ENCODE measurements around the gene SYNDIG1.
"Not testable (repeated sequence)": the region's sequence is repeated elsewhere in the genome, so short reads cannot be mapped to it uniquely, and the experiment has no call there.

Gene SYNDIG1

DNA sequence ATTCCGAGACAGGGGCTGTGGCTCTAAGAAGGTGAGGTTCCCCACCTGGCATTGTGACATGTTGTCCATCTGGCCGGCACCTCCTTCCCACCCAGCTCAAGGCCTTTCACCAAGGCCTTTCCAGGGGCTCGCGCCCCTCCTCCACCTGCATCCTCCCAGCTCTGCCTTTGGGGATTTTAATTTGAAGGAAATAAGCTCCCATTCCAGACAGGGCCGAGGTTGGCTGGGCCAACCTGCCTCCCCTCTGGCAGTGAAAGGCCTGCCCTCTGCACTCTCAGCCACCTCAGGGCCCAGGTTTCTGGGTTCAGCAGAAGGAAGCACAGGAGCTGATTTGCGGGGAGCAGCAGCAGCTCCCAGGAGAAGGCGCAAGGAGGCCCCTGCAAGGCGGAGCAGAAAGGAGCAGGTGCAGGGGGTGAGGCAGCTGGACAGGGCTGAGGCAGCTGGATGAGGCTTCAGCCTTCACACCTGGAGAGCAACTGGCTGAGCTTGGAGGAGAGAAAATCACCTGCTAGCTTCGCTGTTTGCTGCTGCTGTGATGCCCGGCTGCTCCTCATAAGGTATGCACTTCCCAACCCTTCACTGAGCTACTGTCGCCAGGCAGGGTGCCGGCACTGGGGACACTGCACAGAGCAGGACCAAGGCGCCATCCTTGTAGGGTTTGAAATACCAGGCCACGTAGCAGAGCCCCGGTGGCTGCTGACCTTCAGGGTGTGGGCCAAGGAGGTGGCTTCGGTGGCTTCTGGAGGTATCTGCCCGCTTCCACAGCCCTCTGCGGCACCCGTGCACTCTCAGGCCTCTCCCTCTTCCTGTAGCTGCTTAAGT lies 147.0 kb downstream of the SYNDIG1 start:
- DNase-seq, result no peak

DNA sequence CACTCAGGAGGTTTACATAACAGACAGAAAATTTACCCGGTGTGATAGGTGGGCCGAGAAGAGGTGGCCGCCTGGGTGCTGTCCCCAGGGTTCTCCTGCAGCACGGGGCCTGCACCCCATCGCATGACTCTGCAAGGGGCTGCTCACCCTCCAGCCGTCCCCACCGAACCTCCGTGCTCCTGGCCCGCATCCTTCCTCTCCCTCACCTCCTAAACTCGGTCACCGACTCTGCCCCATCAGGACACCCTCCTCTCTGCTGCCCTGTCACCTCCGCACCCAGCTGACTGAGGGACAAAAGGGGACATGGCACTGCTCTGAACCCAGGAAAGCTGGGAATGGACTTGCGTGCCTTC lies 147.6 kb downstream of the SYNDIG1 start:
- DNase-seq, result no peak

DNA sequence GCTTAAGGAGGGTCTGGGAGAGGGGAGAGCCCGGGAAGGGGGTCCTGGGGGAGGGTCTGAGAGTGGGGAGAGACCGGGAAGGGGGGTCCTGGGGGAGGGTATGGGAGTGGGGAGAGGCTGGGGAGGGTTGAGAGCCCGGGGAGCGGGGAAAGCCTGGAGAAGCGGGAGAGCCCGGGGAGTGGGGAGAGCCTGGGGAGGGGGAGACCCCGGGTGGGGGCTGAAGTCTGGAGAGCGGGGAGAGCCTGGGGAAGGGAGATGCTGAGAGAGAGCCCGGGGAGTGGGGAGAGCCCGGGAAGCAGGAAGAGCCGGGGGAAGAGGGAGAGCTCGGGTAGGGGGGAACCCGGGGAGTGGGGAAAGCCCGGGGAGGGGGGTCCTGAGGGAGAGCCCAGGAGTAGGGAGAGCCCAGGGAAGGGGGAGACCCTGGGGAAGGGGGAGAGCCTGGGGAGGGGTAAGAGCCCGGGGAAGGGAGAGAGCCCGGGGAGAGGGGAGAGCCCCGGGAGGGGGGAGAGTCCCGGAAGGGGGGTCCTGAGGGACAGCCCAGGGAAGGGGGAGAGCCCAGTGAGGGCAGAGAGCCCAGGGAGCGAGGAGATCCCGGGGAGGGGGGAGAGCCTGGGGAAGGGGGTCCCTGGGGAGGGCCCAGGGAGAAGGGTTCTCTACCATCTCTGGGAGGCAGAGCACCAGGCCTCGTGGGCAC lies 148.5 kb downstream of the SYNDIG1 start:
- no peak for DNase-seq

DNA sequence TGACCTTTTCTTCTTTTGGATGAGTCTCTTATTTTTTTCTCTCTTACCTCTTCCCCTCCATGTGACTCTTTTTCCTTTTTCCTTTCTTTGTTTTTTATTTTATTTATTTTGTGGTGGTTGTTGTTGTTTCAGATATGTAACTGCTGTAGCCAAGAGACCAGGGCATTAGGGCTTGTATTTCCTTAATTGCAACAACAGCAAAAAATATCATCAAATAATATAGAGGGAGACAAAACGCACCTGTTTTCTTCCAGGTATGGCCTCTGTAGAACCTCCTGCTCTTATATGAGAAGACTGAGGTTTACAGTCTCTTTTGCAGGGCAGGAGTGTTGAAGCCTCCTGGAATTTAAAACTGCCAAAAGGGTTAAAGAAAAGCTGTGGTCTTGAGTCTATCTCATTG lies 149.3 kb downstream of the SYNDIG1 start:
- DNase-seq, result no peak

DNA sequence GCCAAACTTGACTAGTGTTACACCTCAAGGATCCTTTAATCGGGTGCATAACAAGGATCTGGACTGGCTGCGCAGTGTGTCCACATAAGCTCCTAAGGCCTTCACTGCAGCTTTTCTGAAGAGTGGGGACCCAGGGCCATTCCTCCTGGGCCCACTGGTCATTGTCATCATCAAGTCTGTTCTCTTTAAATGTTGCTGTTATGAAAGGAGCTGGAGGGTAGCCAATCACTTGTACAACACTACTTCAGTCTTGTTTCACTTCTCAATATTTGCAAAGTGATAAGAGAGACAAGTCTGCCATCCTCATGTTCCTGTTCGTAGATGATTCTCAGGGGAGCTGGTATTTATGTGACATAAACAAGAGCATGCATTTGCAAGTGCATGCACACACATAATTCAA lies 149.8 kb downstream of the SYNDIG1 start:
- no peak for DNase-seq

DNA sequence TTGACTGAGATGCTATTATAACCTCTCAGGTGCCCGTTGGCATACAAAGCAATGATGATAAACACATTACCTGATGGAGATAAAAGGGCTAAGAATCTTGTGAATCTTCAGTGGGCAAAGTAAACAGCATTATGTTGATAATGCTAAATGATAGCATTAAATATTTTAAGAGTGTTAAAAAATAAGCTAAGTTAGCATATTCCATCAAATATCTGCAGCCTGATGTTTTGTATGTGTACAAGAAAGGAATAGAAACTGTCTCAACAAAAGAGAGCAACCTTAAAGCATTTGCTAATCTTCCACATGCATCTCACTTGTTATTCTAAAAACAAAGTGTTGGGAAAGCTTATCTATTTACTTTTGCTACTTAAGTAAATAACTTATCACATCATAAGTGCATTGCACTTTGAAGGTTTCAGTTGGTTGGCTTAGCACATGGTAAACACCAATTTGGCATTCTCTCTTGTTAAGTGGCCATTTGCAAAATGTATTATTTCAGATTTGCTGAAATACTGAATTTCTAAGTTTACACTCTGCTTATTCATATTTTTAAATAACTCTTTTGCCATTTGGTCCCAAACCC lies 151.6 kb downstream of the SYNDIG1 start:
- DNase-seq, result no peak

DNA sequence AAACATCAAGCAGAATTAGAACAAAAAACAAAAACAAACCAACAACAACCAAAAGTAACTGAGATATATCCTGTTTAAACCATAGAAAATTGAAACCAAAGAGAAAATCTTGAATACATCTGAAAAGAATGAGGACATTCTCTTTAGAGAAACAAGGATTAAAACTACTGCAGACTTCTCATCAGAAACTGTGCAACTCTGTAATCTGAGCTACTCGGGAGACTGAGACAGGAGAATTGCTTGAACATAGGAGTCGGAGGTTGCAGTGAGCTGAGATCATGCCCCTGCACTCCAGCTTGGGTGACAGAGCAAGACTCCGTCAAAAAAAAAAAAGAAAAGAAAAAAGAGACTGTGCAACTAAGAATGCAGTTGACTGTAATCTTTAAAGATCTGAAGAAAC lies 153.4 kb downstream of the SYNDIG1 start:
- DNase-seq, result no peak

DNA sequence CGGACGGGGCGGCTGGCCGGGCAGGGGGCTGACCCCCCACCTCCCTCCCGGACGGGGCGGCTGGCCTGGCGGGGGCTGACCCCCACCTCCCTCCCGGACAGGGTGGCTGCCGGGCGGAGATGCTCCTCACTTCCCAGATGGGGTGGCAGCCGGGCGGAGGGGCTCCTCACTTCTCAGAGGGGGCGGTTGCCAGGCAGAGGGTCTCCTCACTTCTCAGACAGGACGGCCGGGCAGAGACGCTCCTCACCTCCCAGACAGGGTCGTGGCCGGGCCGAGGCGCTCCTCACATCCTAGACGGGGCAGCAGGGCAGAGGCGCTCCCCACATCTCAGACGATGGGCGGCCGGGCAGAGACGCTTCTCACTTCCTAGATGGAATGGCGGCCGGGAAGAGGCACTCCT lies 156.7 kb downstream of the SYNDIG1 start:
- DNase-seq, result not testable (repeated sequence)

DNA sequence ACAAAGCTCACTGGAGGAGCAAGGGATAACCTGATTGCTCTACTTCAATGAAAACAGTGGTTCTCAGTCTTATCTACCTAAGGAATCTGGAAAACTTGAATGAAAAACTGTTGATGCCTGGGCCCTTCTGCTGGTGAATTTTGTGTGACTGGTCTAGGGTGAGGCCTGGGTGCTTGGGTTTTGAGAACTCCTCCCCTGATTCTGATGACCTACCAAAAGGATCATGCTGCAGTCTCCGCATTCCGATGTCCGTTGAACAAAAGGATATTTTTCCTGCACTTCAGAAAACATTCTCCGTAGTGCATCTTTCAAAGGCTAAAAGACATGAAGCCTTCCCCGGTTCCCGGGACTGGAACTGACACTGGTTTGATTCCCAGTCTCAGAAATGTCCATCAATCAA lies 157.9 kb downstream of the SYNDIG1 start:
- no peak for DNase-seq

DNA sequence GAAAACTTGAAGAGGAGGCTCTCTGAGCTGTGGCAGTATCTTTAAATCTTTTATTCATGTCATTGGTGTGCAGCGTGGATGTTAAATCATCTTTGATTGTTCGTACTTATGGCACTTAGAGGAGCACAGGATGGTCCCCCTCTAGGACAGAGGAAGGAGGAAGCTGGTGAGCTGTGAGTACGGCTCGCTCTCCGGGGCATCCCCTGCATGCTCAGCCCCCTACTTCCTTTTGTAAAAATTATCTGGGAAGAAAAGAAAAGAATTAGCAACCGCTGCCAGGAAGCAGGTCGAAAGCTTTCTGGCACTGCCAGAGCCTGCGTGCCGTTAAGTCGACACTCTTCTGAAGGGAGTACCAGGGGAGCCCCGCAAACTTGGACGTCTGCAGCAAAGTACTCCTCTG lies 158.5 kb downstream of the SYNDIG1 start:
- DNase-seq, result no peak

DNA sequence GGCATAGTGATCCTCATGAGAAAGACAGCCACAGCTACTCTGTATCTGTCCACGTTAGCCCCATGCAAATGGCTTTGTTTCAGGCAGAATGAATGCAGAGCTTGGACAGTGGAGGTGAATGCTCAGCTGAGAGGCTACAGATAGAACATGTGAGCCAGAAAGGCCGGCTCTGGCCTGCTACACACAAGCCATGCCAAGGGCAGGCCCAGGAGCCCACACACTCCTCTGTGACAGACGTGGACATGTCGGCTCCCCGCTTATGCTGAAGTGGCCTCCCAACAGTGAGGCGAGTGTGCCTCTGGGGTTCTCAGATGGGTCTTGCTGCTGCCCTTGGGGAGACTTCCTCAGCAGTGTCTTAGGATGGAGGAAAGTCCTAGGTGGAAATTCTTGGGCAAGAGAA lies 159.6 kb downstream of the SYNDIG1 start:
- no peak for DNase-seq

DNA sequence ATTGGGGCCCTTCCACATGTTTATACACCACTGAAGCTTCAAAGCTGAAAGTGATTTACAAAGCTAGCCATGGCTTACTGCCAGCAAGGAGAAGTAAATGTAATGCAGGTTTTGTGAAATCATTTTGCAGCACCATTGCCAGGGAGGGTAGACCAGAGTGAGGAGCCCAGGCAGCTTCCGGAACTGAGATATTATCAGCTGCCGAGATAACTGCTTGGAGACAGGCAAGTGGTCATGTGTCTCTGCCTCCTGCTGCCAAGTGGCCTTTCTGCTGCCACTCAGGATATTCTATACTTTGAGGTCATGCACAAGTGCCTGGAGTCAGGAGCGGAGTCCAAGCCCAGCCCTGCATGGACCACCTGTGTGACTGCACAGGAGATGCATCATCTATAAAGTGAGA lies 160.2 kb downstream of the SYNDIG1 start:
- no peak for DNase-seq

DNA sequence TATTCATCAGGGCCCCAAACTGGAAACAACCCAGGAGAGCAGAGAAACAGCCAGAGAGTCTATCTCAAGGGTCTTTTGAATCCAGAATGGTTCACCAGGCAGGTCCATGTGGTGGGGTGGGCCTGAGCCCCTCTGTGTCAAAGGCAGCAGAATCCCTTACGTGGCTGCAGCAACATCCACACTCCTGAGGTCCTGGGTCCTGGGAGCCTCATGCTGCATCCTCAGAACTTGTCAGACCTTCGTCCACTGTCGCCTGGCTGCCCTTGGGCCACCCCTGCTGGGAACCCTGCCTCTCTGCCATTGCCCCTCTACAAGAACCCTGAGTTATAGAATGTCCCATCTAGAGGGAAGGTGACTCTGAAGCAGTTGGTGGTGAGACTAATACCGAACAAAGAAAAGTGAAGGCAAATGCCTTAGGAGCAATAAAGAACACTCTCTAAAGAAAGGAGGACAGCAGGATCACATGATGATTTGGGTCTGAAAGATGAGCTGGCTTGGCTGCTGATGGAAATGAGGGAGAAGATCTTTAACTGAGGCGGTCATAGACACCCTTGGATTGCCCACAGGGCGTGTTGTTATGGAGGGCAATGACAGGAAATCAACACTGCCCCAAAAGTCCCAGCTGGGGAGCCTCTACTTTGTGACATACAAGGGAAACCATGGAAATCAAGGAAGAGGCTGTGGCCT lies 161.2 kb downstream of the SYNDIG1 start:
- no peak for DNase-seq

DNA sequence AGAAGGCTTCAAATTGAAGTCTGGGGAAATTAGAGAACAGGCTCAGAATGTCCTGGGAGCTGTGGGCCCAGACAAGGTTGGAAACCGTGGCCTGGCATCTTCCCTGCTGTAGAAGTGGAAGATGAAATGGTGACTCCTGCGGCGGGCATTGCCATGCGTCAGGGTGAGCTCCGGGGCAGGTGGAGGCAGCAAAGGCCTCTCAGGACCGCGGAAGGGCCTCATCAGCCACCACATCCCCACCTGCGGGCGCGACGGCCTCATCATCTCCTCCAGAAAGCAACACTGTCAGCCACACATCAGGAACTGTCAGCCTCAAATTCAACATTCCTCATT lies 161.7 kb downstream of the SYNDIG1 start:
- DNase-seq, result no peak

DNA sequence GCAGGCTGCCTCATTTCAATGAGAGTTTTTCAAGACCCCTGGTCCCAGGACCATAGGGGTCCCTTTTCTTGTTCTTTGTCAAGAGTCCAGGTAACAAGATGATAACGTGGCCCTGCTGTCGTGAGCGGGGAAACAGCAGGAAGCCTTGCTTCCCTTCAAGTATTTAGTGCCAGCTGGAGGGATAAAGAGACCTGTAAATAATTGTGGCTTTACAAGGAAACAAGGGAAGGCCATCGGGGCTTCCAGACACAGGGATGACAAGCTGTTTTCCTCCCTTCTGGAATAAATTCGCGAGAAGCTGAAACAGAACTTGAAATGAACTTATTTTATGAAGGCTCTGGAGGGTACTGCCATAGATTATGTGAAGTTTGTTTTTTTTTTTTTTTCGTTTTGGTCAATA lies 163.2 kb downstream of the SYNDIG1 start:
- DNase-seq, result no peak

DNA sequence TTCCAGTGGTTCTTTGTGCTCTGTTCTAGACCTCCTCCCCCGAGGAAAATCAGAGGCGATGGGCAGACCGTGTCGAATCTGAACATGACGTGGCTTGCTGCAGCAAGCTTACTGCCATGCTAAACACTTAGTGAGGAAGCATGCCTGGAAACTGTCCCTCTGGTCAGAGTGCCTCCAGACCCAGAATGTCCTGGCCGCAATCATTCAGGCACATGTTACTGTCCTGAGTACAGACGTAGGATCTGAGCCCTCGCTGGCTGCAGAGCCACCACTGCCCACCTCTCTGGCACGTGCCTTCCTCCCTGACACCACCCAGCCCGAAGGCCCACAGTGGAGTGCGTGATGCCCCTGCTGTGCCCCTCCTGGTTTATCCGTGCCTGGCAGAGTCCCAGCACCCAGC lies 163.6 kb downstream of the SYNDIG1 start:
- DNase-seq, result no peak

DNA sequence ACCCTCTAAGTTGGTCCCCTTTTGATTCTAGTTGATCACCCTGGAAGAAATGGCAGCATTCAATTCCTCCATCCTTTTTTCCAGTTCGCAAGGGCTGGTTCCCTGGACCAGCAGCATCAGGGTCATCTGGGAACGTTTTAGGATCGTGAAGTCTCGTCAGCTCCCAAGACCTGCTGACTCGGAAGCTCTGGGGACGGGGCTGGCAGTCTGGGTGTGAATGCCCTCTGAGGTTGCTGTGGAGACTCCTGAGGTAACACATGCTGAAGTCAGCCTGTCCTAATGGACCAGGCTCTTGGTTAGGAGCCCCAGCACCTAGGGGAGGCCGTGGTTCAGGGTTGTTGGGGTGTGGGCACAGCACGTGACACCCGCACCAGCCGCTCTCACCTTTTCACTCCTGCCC lies 164.1 kb downstream of the SYNDIG1 start:
- DNase-seq, result no peak

DNA sequence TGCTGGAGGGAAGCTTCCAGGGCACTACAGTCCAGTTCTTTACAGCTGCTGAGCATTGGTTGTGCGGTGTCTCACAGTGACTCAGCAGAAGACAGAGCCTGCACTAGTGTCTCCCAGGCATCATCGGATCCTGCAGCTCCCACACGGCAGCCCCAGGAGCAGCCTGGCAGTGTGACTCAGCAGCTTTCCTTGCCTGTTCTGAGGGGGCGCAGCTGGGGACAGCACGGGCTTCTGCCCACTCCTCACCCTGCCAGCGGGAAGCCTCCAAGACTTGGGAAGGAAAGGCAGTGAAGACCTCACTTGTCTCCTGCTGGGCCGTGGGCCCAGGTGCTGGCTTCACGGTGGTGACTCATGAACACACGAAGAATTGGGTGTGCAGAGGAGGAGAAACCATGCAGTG lies 165.4 kb downstream of the SYNDIG1 start:
- DNase-seq, result no peak

DNA sequence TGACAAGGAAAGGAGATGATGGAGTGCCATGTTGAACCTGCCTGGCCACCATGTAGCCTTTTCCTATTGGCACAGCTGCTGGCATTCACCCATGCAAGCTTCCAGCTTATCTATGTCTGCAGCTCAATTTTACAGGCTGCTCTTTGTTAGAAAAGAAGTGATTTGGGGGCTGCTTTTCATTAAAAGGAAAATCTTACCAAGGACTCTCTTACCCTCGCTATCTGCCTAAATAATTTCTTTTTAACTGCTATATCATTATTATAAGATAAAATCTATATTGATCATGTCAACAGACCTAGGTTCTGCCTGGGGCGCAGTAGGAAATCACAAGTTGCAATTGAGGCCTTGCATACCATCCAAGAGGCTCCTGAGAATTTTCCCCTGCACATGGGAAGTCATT lies 167.2 kb downstream of the SYNDIG1 start:
- DNase-seq, result no peak

DNA sequence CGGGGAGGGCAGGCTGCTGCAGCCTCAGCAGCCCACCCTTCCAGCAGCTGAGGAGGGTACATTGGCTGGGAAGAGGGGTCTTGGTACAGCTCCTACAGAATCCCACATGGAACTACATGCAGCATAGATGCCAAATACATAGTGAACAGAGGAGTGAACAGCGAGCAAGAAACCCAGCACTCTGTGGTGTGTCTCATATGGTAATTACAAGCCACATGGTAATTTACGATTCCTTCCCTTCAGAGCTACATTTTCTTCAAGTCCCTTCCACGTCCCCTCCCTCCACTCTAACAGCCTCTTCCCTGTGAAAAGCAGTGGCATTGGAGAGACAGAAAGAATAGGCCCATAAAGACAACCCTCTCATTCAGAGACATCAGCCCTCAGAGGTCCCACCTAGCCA lies 167.7 kb downstream of the SYNDIG1 start:
- DNase-seq, result no peak

DNA sequence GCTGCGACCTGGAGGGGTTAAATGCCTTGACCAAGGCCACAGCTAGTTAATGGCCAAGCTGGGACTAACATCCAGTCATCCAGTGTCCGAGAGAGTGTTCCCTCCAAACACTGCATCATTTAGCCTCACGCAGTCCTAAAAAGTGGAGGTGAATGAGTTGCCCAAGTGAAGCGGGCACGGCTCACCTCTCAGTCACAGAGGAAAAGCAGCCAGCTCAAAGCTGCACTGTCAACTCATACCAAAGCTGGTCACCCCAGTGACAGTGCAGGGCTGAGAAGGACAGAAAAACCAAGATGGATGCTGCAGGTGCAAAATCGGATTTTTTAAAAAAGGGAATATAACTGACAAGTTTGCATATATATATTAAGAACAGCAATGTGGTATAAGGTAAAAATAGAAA lies 168.5 kb downstream of the SYNDIG1 start:
- DNase-seq, result no peak

DNA sequence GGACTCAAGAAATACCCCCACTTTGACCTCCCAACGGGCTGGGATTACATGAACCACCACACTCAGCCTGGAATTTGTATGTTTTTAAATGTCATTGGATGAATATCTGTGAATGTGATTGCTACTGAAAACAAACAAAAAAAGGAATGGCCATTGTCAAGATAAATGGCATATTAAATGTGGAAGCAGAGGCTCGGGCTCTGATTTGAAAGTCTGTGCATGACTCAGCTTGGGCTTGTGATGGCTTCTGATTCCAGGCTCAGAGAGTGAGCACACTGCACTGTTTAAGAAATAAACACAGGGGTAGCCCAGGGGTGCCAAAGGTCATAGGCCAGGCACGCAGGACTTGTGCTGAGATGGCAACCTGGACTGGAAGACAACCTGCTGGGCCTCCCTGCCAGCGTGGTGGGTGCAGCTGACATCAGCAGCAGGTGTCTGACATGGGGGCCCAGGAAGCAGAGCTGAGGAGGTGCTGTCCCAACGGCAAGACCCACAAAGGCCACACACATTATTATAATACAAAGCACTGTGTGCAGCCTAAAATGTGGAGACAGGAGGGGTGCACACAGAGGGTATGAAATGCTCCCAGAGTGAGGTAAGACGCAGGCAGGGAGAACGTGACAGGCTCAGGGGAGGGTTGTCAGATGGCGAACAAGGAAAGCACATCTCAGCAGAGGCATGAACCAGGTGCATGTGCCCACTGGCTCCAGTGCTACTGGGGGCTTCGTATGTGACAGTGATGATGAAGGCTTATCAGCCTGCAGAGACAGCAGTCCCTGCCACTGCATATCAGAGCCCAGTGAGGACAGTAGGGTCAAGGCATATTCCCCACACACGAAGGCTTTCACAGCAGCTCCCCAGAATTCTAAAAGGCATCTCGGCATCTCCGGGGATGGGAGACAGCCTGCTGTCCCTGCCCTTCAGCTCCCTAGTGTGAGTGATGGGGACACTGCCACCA lies 169.4 kb downstream of the SYNDIG1 start:
- no peak for DNase-seq

DNA sequence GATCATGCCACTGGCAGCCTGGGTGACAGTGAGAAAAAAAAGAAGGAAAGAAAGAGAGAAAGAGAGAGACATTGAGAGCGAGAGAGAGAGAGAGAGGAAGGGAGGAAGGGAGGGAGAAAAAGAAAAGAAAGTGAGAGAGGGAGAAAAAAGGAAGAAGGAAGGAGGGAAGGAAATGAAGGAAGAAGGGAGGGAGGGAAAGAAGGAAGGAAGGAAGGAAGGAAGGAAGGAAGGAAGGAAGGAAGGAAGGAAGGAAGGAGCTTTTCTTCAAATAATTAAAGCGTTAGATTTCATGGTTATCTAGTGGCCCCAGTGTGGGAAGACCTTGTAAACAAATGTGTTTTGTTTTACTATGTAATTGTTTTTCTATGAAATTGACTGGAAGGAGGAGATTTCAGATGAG lies 170.8 kb downstream of the SYNDIG1 start:
- no peak for DNase-seq
